ENCODE measurements around the gene UROD.

The UROD gene

DNA sequence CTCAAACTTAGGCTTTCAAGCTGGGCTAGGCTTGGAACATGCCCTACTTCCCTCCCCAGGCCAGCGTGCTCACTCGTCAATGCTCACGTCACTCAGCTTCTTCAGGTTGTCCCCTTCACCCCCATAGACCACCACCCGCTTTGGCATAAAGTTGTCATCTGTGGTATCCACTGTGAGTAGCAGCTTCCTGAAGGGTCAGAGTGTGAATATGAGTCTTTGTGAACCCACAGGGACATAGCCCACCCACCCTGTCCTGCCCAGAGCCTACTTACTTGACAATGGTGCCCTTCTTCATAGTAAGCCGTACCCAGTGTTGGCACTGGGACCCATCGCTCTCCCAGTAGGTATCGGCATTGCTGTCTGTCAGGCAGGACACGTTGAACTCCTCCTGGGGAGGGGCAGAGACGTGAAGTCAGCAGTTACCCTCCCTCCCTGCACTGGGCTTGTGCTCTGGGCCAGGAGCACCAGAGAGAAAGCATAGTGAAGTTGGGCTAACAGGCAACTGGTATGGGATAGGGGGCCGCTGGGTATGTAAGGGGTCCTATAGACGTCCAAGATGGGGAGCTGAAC, 2.7 kb upstream of the UROD start:
- no peak for DNase-seq

DNA sequence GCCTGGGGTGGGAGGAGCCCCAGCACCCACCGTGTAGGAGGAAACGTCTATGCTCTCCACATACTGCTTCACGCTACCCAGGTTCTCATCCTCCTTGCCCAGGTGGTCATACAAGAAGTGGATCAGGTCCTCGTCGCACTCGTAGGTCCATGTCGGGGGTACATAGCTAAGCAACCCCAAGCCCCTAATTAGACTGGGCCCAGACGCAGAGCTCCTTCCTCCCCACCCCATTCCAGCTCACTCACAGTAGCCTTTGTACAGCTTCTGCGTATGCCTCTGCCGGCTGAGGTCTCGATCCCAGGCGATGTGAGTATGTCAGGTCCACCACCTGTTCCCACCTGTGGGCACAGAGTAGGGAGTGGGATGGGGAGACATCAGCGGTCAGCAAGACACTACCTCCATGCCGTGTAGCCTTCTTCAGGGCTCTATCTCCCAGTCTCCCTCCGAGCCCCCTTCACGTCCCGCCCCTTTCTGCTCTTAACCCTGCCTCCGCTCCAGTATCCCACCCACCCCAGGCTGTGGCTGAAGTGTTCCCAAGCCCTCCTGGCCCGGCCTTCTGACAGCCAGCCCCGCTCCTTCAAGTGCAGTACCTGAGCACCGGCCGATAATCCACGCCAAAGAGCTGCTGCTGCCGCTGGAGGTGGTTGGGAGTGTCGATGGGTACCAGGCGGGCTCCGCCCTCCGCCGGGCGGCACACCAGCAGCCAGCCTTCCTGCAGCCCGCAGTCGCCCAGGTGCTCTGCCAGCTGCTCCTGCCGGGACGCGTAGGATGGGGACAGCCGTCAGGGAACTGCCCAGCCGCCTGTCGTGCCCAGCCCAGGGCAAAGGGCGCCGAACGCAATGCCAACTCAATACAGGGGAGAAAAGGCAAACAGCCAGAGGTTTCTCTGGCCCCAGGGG, 1.8 kb upstream of the UROD start:
- DNase-seq = no peak

- peak; percentile 75 for DNase-seq
Observed at GRCh38 chr1:45010855-45011811, 921 bp upstream of the UROD start, which contains the start of gene HECTD3. Gene HECTD3, minus strand, starts transcription at chr1:45011324. Its CDS starts 67 bp downstream, at chr1:45011257.

GRCh38 chr1:45012639-45013278, 705 bp downstream of the UROD start:
- DNase-seq = peak; percentile 44

DNA sequence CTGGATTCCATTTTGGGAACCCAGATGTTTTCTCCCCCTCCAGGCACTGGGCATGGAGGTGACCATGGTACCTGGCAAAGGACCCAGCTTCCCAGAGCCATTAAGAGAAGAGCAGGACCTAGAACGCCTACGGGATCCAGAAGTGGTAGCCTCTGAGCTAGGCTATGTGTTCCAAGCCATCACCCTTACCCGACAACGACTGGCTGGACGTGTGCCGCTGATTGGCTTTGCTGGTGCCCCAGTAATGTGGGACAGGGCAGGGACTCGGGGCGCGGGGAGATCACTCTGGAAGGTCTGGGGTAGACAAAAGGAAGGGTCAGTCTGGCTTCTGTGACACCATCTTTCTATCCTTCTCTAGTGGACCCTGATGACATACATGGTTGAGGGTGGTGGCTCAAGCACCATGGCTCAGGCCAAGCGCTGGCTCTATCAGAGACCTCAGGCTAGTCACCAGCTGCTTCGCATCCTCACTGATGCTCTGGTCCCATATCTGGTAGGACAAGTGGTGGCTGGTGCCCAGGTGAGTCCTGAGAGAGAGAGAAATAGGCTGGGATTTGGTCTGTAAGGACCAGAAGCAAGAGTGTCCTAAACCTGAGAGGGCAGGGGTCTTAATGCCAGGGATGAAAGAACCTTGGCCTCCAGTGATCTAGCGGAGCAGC, 1.6 kb downstream of the UROD start:
- DNase-seq = no peak

DNA sequence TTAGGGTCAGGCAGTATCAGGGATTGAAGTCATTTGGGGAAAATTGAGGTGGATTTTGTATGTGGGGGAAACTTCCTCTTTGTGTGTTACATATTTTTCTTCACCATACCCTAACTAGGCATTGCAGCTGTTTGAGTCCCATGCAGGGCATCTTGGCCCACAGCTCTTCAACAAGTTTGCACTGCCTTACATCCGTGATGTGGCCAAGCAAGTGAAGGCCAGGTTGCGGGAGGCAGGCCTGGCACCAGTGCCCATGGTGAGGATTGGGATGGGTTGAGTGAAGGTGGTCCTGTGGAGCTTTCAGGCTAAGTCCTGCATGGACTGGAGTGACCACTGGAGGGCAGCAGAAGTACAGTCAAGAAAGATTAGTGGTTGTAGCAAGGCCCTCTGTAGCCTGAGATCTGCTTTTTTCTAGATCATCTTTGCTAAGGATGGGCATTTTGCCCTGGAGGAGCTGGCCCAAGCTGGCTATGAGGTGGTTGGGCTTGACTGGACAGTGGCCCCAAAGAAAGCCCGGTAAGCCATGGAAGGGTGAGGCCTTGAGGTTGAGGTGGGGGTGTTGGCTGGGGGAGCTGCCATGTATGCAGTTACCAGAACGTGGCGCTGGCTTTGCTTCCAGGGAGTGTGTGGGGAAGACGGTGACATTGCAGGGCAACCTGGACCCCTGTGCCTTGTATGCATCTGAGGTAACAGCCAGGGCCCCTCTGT, 2.4 kb downstream of the UROD start:
- peak; percentile 74 for DNase-seq

- DNase-seq = no peak
Observed at GRCh38 chr1:45015683-45016082, 3.6 kb downstream of the UROD start.

DNA sequence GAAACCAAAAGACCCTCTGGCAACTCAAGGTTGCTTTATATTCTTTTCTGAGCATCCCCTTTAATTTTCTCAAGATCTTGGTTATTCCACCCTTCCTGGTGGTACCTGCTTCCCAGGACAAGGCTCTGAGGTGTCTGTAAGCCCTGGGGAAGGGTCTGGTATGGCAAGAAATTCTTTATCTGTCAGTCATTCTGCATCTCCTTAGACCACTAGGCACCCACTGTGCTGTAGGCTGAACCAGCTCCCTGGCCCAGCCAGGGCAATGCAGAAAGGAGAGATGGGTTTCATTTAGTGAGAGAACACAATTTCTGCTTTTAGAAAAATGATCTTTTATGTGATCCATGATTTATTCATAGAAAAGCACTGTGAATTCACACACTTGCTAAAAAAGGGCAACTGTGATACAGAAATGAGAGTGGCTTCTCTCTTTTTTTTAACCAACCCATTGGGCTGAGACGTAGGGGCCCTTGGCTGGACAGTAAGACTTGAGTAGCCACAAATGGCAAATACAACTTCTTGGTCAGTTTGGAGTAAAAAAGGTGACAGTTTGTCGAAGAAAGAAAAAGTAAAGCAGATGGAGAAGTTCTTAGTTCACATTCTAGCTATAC, 4.1 kb downstream of the UROD start:
- no peak for DNase-seq

DNA sequence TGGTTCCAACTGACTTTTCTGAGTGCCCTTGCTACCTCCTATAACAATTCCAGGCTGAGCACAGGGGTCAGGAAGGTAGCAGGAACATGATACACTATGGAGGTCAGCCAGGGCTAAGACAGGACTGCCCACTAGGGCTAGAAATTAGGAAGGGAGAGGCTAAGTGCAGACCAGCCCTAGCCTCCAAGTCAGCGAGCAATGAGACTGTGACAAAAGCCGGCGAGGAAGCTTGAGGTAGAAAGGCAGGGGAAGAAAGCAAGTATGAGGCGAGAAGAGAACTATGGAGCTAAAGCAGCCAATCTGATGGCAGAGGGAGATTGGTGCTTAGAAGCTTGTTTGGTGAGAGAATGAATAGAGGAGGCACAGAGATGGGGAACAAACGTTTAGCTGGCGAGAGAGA, 4.7 kb downstream of the UROD start:
- DNase-seq = no peak

GRCh38 chr1:45018599-45019230, 6.7 kb downstream of the UROD start:
- DNase-seq = peak; percentile 54

DNA sequence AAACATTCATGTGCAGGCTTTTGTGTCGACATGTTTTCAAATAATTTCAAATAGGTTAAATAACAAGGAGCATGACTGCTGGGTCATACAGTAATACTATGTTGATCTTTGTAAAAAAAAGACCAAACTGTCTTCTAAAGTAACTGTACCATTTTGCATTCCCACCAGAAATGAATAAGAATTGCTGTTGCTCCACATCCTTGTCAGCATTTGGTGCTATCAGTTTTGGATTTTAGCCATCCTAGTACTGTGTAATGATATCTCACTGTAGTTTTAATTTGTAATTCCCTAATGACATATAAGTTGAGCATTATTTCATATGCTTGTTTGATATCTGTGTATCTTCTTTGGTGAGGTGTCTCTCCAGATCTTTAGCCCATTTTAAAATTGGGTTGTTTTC, 11.6 kb downstream of the UROD start:
- DNase-seq = no peak

DNA sequence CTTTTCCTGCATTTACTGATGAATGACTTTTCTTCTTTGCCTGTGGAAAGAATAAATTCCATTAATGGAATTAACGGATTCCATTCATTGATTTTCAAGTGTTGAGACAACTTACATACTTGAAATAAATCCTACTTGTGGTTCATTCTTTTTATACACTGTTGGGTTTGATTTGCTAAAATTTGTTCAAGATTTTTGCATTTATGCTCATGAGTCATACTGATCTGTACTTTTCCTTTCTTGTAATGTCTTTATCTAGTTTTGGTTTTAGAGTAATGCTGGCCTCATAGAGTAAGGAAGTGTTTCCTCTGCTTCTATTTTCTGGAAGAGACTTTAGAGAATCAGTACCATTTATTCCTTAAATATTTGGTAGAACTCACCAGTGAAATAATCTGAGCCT, 14.4 kb downstream of the UROD start:
- no peak for DNase-seq

- DNase-seq = no peak
Observed at GRCh38 chr1:45032837-45033236, 20.8 kb downstream of the UROD start.

- DNase-seq = no peak
Observed at GRCh38 chr1:45033356-45033755, 21.3 kb downstream of the UROD start.

GRCh38 chr1:45035631-45036301, 23.7 kb downstream of the UROD start:
- DNase-seq = no peak

DNA sequence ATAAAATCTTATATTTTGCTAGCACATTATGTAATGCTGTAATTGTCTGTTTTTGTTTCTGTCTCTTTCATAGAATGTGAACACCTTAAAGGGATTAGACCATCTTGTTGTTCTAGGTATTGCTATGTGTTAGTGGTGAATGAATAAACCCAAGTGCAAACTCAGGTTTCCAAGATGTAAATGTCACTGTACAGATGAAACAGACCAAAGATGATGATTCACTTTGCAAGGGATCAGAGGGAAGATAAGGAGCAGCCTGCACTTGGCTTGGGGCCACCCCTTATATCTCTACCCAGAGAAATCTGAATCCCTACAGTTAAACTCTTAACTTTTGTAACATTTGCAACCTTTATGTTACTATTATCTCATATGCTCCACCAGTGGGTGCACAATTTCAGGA, 25.4 kb downstream of the UROD start:
- no peak for DNase-seq

GRCh38 chr1:45038240-45038639, 26.2 kb downstream of the UROD start:
- DNase-seq = no peak

- no peak for DNase-seq
Observed at GRCh38 chr1:45038661-45039364, 26.8 kb downstream of the UROD start.

GRCh38 chr1:45040297-45040696, 28.2 kb downstream of the UROD start:
- DNase-seq = no peak

All from inflammatory macrophage treated with lipopolysaccharide for 4 hours (primary cell).